ENCODE results near the gene SYNGAP1.

DNA sequence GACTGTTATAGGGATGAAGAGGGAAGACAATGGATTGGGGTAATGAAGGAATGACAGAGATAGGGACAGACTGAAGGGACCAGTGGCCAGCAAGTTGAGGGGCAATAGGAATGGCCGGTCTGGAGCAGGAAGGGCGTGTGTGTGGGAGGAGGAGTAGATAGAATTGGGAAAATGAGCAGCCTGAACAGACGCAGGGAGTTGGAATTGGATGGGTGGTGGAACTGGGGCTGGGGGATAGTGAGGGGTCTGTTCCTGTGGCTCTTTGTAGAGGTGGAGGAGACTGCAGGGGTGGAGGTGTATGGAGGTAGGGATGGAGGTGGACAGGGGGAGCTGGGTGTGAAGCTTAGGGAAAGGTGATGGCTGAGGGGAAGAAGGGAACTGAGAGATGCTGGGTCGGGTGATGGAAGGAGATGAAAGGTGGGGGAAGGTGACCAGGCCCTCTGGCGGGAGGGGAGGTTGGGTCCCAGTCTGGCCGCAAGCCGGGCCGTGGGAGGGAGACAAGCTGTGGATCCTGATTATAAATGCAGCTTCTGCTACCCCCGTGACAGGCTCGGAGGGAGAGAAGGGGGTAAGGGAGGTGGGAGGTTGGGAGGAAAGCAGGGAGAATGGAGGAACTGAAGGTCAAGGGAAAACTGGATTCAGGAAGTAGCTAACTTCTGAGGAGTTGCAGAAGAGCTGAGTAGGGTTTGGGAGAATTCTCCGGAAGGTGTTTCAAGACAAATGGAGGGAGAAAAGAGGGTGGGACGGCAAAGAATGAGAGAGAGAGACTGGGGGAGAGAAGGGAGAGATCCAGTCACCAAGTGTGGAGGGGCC is 5.2 kb downstream of the SYNGAP1 start:
- TF ChIP-seq, protein P1, sequence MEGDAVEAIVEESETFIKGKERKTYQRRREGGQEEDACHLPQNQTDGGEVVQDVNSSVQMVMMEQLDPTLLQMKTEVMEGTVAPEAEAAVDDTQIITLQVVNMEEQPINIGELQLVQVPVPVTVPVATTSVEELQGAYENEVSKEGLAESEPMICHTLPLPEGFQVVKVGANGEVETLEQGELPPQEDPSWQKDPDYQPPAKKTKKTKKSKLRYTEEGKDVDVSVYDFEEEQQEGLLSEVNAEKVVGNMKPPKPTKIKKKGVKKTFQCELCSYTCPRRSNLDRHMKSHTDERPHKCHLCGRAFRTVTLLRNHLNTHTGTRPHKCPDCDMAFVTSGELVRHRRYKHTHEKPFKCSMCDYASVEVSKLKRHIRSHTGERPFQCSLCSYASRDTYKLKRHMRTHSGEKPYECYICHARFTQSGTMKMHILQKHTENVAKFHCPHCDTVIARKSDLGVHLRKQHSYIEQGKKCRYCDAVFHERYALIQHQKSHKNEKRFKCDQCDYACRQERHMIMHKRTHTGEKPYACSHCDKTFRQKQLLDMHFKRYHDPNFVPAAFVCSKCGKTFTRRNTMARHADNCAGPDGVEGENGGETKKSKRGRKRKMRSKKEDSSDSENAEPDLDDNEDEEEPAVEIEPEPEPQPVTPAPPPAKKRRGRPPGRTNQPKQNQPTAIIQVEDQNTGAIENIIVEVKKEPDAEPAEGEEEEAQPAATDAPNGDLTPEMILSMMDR (conservative IDR thresholded peaks at IDR 0.05 in 1 of 2, IDR thresholded peaks at IDR 0.05 in 1 of 2; ENCODE audit: extremely low read depth in 1 of 2, insufficient read depth in 1 of 2, low read depth in 1 of 2, low read length in 2 of 2) = no peak
- no peak for TF ChIP-seq EZH2 (IDR thresholded peaks at IDR 0.05; ENCODE audit: borderline replicate concordance, low read length)

Data from mammary epithelial cell (primary cell).